Activated naive CD8-positive, alpha-beta T cell treated with anti-CD3 and anti-CD28 coated beads, Interleukin-2, amount 50 U/mL, for 24 hours (primary cell): Measurements from ENCODE around the gene TECTB.
"Not testable (repeated sequence)": the region's sequence is repeated elsewhere in the genome, so short reads cannot be mapped to it uniquely, and the experiment has no call there.

ENCODE experiments used
- ATAC-seq: fragments of 150-1000 bp; cut with Tn5 transposase; one replicate; pipeline ENCODE4 v1.10.0; 2021
- DNase-seq: peaks from one replicate; pipeline ENCODE4 v3.0.0; 2021
- H3K27ac Mint-ChIP-seq: one replicate; pipeline ENCODE4 v1.8.0; 2021; ENCODE audit warnings: mild to moderate bottlenecking, mixed read lengths
- H3K27me3 Mint-ChIP-seq: one replicate; pipeline ENCODE4 v1.8.0; 2021; ENCODE audit warnings: mixed read lengths
- H3K36me3 Mint-ChIP-seq: one replicate; pipeline ENCODE4 v1.8.0; 2021; ENCODE audit warnings: low read depth, mixed read lengths
- H3K4me1 Mint-ChIP-seq: one replicate; pipeline ENCODE4 v1.8.0; 2021; ENCODE audit warnings: mixed read lengths
- H3K4me3 Mint-ChIP-seq: one replicate; pipeline ENCODE4 v1.8.0; 2021; ENCODE audit warnings: mild to moderate bottlenecking, moderate library complexity, mixed read lengths
- H3K9me3 Mint-ChIP-seq: one replicate; pipeline ENCODE4 v1.8.0; 2021; ENCODE audit warnings: mixed read lengths

The TECTB gene

DNA sequence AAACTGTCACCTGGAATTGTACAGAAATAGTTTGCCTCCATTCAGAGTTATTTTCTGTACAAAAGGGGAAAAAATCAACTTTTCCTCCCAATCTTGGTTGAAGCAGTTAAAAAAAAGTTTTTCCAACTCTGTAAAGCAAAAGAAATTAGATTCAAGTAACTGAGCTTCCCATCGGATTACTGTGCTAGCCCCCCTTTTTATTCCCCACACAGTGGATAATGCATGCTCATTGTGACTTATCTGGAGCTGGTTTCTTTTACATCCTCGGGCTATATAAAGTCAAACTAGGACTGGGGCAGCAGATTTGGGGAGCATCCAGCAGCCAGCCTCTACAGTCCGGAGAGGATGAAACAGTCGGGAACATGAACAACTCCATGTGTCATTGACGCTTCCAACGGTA is at the start of gene TECTB:
TSS of gene TECTB (plus strand) at position 301 of the 400 bp plus-strand sequence. CDS start 335 bp downstream, outside the sequence.
- DNase-seq (no peak), ATAC-seq (no peak)
- H3K36me3 Mint-ChIP-seq, result no peaks in the 10 kb centered on the region
- no peak within 1 kb of the TSS for H3K4me3 Mint-ChIP-seq
- H3K4me1 Mint-ChIP-seq, result no peaks in the 10 kb centered on the region
- peaks cover 21% of the 10 kb centered on the region for H3K27me3 Mint-ChIP-seq
- H3K9me3 Mint-ChIP-seq, result no peaks in the 10 kb centered on the region
- H3K27ac Mint-ChIP-seq, result no peak within 1 kb of the TSS

DNA sequence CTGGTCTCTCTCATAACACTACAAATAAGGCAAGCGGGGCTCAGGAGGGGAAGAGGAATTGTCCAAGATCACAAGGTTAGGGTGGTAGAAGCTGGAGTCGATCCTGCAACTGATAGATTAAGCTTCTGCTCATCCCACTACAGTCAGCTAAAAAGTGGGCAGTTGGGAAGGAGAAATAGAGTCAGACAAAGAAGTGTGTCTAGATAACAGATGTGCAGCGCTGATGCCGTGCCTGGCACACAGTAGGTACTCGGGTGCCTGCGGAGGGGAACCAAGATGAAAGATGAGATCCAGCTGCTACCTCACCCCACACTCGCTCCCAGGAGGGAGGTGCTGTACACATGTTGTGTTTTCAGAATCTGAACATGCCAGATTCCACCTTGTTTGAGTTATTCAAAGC is 48.1 kb upstream of the TECTB start:
- H3K27ac Mint-ChIP-seq, result no peak overlapping the region
- ATAC-seq (no peak), DNase-seq (no peak)
- no peak overlapping the region for H3K4me3 Mint-ChIP-seq
- H3K9me3 Mint-ChIP-seq, result peaks cover 15% of the 10 kb centered on the region
- H3K27me3 Mint-ChIP-seq, result peaks cover 3% of the 10 kb centered on the region
- H3K36me3 Mint-ChIP-seq, result no peaks in the 10 kb centered on the region
- H3K4me1 Mint-ChIP-seq, result no peaks in the 10 kb centered on the region

DNA sequence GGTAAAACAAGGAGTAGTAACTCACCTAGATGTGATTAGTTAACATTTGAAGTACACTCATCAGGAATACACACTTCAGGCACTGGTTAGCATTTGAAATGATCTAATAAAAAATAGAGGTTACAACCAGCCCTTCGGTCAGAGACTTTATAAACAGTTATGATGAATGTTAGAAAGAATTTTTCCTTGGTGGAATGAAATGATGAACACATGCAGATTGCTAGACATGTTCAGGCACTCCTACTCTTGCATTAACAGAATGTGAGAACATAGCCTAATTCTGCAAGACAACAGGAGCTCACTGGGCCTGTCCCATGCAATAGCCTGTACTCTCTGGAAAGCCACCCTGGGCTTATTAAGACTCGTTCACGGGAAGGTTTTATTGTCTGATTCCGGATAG is 47.3 kb upstream of the TECTB start:
- no peak for DNase-seq
- no peaks in the 10 kb centered on the region for H3K4me1 Mint-ChIP-seq
- ATAC-seq, result no peak
- no peak overlapping the region for H3K4me3 Mint-ChIP-seq
- no peaks in the 10 kb centered on the region for H3K36me3 Mint-ChIP-seq
- H3K27ac Mint-ChIP-seq, result no peak overlapping the region
- H3K9me3 Mint-ChIP-seq, result peaks cover 15% of the 10 kb centered on the region
- H3K27me3 Mint-ChIP-seq, result peaks cover 3% of the 10 kb centered on the region

DNA sequence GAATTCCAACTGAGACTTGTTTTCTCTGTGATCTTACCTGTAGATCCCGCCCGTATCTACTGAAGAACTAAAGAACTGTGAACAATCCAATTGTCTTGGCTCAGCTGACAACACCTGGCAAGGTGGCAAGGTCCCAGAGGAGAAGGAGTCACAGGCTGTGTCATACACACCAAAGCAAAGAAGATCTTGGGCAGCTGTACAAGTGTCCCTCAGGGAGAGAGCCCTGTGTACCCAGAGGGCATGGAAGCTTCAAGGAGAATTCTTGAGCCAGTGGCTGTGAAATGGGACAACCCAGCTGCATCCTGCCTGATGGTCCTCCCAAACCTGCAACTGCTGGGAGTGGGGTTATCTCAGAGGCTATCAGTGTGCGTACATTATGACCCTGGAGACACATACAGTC is 46.7 kb upstream of the TECTB start:
- Mint-ChIP-seq H3K36me3 (no peaks in the 10 kb centered on the region), H3K9me3 (peaks cover 15% of the 10 kb centered on the region), H3K27ac (no peak overlapping the region), H3K4me1 (no peaks in the 10 kb centered on the region), H3K4me3 (no peak overlapping the region), H3K27me3 (peaks cover 3% of the 10 kb centered on the region)
- DNase-seq (no peak), ATAC-seq (no peak)

DNA sequence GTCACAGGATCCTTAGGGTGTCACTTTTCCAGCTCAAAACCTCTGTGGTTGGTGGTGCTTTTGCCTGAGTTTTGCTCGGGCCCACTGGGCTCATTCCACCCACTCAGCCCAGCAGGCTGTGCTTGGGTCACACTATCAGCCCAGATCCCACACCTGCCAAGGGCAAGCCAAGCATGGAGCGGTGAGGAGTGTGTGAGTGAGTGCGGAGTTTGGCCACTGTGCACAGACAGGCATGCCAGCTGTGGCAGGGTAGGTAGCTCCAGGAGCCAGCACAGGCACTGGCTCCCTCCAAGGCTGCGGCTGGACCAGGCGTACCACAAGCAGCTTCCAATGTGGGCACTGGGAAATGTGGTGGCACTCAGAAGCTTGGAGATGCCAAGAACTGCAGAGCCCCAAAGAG is 43.9 kb upstream of the TECTB start:
- H3K4me1 Mint-ChIP-seq, result no peaks in the 10 kb centered on the region
- H3K4me3 Mint-ChIP-seq, result no peak overlapping the region
- H3K9me3 Mint-ChIP-seq, result peaks cover 15% of the 10 kb centered on the region
- DNase-seq (no peak), ATAC-seq (no peak)
- H3K27me3 Mint-ChIP-seq, result peaks cover 3% of the 10 kb centered on the region
- no peaks in the 10 kb centered on the region for H3K36me3 Mint-ChIP-seq
- no peak overlapping the region for H3K27ac Mint-ChIP-seq

DNA sequence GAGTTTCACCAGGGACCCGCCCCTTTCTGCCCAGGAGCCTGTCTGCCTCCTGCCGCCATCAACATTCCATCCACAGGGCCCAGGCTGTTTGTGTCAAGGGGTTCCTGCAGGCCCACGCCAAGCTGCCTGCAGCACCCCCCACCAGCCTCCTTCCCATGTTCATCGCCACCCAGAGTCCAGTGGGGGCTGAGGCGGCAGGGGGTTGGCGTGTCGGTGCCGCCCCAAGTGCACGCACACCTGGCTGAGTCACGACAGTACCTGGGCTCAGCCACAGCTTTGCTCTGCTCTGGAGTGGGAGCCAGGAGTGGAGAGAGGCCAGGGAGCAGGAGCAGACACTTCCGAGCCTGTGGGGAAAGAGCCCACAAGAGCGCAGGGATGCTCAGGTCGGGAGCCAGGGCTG is 42.8 kb upstream of the TECTB start:
- Mint-ChIP-seq H3K27ac (no peak overlapping the region), H3K36me3 (no peaks in the 10 kb centered on the region)
- ATAC-seq, result no peak

DNA sequence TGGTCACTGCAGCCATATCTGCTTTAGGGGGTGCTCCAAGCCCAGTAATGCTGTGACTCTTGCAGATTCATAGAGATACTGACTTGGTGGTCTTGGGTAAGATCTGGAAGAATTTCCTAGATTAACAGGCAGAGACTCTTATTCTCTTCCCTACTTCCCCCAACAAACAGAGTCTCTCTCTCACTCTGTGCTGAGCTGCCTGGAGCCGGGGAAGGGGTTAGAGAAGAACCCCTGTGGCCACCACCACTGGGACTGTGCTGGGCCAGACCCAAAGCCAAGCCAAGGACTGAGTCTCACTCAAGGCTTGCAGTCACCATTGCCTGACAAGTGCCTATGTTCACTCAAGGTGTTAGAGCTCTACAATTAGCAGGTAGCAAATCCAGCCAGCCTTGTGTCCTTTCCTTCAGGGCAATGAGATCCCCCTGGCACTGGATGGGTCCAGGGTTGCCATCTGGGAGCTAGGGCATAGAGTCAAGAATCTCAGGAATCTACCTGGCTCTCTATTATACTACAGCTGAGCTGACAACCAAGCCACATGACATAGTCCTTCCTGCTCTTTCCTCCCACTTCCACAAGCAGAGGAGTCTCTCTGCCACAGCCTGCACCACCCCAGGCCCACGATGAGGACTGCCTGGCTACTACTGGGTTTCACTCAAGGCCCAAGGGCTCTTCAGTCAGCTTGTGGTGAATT is 41.4 kb upstream of the TECTB start:
- peaks cover 15% of the 10 kb centered on the region for H3K9me3 Mint-ChIP-seq
- DNase-seq (no peak), ATAC-seq (no peak)

More for the DNA sequence above, 42.8 kb upstream of the TECTB start:
- DNase-seq, result no peak
- H3K9me3 Mint-ChIP-seq, result peaks cover 15% of the 10 kb centered on the region
- no peaks in the 10 kb centered on the region for H3K4me1 Mint-ChIP-seq
- H3K27me3 Mint-ChIP-seq, result peaks cover 3% of the 10 kb centered on the region
- no peak overlapping the region for H3K4me3 Mint-ChIP-seq

DNA sequence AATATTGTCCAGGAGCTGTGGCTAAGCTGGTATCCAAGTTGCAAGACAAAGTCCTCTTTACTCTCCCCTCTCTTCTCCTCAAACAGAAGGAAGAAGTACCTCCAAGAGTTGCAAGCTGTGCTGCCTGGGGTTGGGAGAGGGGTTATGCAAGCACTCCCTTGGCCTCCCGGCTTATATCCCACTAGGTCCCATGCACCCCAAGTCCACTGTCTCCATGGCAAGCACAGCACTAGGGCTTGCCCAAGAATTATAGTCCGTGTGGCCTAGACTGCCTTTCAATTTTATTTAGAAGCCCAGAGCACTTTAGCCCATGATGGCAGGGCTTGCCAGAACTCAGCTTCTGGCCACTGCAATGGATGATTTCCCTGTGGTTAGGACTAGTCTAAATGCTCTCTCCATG is 40.4 kb upstream of the TECTB start:
- ATAC-seq, result no peak
- no peak for DNase-seq
- Mint-ChIP-seq H3K27ac (no peak overlapping the region), H3K4me3 (no peak overlapping the region), H3K4me1 (no peaks in the 10 kb centered on the region), H3K27me3 (peaks cover 3% of the 10 kb centered on the region), H3K36me3 (no peaks in the 10 kb centered on the region), H3K9me3 (peaks cover 10% of the 10 kb centered on the region)

More for the DNA sequence above, 41.4 kb upstream of the TECTB start:
- no peaks in the 10 kb centered on the region for H3K36me3 Mint-ChIP-seq
- H3K27ac Mint-ChIP-seq, result no peak overlapping the region
- H3K4me1 Mint-ChIP-seq, result no peaks in the 10 kb centered on the region
- no peak overlapping the region for H3K4me3 Mint-ChIP-seq
- H3K27me3 Mint-ChIP-seq, result peaks cover 3% of the 10 kb centered on the region

DNA sequence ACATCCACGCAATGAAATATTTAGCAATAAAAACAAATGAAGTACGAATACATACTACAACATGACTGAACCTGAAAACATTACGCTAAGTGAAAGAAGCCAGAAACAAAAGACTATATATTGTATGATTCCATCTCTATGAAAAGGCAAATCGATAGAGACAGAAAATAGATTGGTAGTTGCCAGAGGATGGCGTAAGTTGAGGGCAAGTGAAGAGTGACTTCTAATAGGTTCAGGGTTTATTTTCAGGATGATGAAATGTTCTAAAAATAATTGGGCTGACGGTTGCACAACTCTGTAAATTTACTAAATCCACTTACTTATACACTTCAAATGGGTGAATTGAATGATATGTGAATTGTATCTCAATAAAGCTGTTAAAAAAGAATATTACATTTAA is 39.5 kb upstream of the TECTB start:
- no peaks in the 10 kb centered on the region for H3K36me3 Mint-ChIP-seq
- H3K27me3 Mint-ChIP-seq, result peaks cover 3% of the 10 kb centered on the region
- peaks cover 9% of the 10 kb centered on the region for H3K9me3 Mint-ChIP-seq
- H3K4me1 Mint-ChIP-seq, result no peaks in the 10 kb centered on the region
- H3K4me3 Mint-ChIP-seq, result no peak overlapping the region
- no peak for ATAC-seq
- DNase-seq, result no peak
- H3K27ac Mint-ChIP-seq, result no peak overlapping the region

DNA sequence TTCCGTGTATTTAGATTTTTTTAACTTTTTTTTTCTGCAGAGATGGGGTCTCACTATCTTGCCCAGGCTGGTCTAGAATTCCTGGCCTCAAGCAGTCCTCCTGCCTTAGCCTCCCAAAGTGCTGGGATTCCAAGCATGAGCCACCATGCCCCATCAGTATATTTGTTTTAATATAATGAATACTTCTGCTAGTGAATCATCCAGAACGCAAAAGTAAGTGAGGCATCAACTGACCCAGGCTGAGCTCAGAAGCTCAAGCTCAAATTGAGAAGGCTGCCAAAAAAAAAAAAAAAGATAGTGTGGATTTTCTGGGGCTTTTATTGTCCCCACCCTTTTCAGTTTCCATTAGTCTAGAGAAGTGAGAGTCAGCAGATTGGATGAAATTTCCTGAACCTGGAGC is 39.0 kb upstream of the TECTB start:
- H3K4me3 Mint-ChIP-seq, result no peak overlapping the region
- no peak overlapping the region for H3K27ac Mint-ChIP-seq
- H3K9me3 Mint-ChIP-seq, result peaks cover 8% of the 10 kb centered on the region
- ATAC-seq (no peak), DNase-seq (no peak)
- peaks cover 3% of the 10 kb centered on the region for H3K27me3 Mint-ChIP-seq
- H3K4me1 Mint-ChIP-seq, result no peaks in the 10 kb centered on the region
- no peaks in the 10 kb centered on the region for H3K36me3 Mint-ChIP-seq

DNA sequence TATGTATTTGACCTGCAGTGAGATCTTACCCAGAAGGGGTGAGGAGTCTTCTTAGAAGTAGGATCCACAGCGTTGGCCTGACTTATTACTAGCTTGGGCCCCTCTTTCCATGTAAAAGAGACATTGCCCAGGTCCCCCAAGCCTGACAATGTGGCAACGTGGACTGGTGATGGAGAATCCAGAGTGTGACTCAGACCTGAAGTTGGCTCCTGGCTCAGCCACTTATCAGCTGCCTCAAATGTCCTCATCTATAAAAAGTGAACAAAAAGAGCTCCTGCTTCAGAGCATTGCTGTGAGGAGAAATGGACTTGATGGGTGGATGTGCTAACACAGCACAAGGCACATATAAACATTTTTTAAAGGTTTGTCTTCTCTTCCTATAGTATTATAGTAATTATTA is 35.4 kb upstream of the TECTB start:
- DNase-seq (no peak), ATAC-seq (no peak)
- no peak overlapping the region for H3K4me3 Mint-ChIP-seq
- H3K27ac Mint-ChIP-seq, result no peak overlapping the region
- no peaks in the 10 kb centered on the region for H3K4me1 Mint-ChIP-seq
- peaks cover 5% of the 10 kb centered on the region for H3K27me3 Mint-ChIP-seq
- peaks cover 2% of the 10 kb centered on the region for H3K36me3 Mint-ChIP-seq
- H3K9me3 Mint-ChIP-seq, result peaks cover 18% of the 10 kb centered on the region

DNA sequence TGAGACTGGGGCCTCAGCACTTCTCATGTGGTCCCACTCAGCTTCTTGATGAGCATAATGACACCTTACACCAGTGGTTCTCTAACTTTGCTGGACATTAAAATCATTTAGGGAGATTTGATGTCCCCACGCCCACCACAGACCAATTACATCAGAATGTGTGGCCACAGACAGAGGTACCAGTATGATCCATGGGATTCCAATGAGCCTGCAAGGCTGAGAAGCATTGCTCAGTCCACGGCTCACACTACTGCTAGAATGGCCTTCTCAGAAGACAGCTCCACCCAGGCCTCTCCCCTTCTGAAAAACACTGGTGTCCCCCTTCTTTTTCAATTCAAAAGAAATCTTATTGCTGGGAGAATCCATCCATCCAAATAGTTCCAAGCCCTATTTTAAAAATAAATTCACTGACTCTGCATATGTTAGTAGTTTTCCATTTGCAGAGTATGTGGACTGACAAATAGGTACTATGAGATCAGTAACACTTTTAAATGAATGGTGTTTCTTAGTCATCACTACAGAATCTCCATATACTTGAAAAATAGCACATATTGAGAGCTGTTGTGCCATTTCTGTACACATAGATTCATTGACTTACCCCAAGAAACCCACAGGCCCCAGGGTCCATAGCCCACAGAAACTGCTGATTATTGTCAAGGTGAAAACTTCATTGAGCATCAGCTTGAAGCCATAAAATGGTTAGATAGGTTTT is 34.5 kb upstream of the TECTB start:
- H3K4me3 Mint-ChIP-seq, result no peak overlapping the region

DNA sequence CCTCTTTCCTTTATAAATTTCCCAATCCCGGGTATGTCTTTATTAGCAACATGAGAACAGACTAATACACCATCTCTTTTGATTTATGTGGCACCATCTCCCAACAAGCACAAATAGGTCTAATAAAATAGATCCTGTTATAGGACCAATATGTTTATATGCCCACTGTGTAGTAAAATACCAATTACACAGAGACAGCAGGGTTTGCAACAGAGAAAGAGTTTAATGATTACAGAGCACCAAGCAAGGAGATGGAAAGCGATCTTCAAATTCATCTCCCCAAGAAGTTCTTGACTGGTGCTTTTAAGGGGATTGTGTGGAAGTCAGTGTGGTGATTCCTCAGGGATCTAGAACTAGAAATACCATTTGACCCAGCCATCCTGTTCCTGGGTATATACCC is 33.5 kb upstream of the TECTB start:
- no peak for ATAC-seq
- Mint-ChIP-seq H3K27ac (no peak overlapping the region), H3K27me3 (peaks cover 4% of the 10 kb centered on the region), H3K9me3 (peaks cover 18% of the 10 kb centered on the region), H3K4me3 (no peak overlapping the region), H3K4me1 (no peaks in the 10 kb centered on the region), H3K36me3 (peaks cover 2% of the 10 kb centered on the region)
- DNase-seq, result no peak

More for the DNA sequence above, 34.5 kb upstream of the TECTB start:
- Mint-ChIP-seq H3K27ac (no peak overlapping the region), H3K9me3 (peaks cover 18% of the 10 kb centered on the region), H3K27me3 (peaks cover 5% of the 10 kb centered on the region), H3K36me3 (peaks cover 2% of the 10 kb centered on the region), H3K4me1 (no peaks in the 10 kb centered on the region)
- DNase-seq (no peak), ATAC-seq (no peak)

DNA sequence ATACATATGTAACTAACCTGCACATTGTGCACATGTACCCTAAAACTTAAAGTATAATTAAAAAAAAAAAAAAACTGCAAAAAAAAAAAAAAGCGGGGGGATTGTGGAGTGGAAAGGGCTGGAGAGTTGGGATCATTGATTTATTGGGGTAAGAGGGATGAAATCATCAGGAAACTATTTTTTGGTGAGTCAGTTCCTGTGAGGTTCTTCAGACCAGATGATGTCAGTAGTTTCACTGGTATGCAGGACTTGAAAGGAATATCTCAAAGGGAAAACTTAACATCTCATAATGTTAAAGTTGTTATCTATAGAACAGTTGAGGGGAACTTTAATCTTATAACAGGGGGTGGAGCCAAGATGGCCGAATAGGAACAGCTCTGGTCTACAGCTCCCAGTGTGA is 32.6 kb upstream of the TECTB start:
- H3K27me3 Mint-ChIP-seq, result peaks cover 4% of the 10 kb centered on the region
- H3K9me3 Mint-ChIP-seq, result peaks cover 18% of the 10 kb centered on the region
- H3K36me3 Mint-ChIP-seq, result peaks cover 2% of the 10 kb centered on the region
- H3K4me1 Mint-ChIP-seq, result no peaks in the 10 kb centered on the region
- no peak overlapping the region for H3K4me3 Mint-ChIP-seq
- DNase-seq (no peak), ATAC-seq (no peak)
- H3K27ac Mint-ChIP-seq, result no peak overlapping the region

DNA sequence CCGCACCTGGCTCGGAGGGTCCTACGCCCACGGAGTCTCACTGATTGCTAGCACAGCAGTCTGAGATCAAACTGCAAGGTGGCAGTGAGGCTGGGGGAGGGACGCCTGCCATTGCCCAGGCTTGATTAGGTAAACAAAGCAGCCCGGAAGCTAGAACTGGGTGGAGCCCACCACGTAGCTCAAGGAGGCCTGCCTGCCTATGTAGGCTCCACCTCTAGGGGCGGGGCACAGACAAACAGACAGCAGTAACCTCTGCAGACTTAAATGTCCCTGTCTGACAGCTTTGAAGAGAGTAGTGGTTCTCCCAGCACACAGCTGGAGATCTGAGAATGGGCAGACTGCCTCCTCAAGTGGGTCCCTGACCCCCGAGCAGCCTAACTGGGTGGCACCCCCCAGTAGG is 32.0 kb upstream of the TECTB start:
- DNase-seq, H3K4me3 Mint-ChIP-seq, H3K27me3 Mint-ChIP-seq, H3K27ac Mint-ChIP-seq, ATAC-seq, H3K36me3 Mint-ChIP-seq, H3K4me1 Mint-ChIP-seq: not testable (repeated sequence)
- peaks cover 18% of the 10 kb centered on the region for H3K9me3 Mint-ChIP-seq
